Left ventricle myocardium inferior (tissue), 1 donor: Measurements from ENCODE around the gene ACAD11. TPM values are rescaled to one million over a fixed set of nuclear protein-coding genes. Genes with fewer than 3 reads are reported as not detected.

Source experiments
- DNase-seq: peaks from one replicate; pipeline ENCODE4 v3.0.0-alpha.2; 2020
- H3K27ac ChIP-seq: fragments of 200-600 bp; replicated peaks from 2 replicates; pipeline ENCODE4 v1.8.0; 2021
- H3K27me3 ChIP-seq: fragments of 200-600 bp; 2 replicates; pipeline ENCODE4 v1.8.0; 2021; ENCODE audit warnings: low read depth
- H3K36me3 ChIP-seq: fragments of 200-600 bp; 2 replicates; pipeline ENCODE4 v1.8.0; 2021
- H3K4me1 ChIP-seq: fragments of 200-600 bp; 2 replicates; pipeline ENCODE4 v1.8.0; 2021
- H3K4me3 ChIP-seq: fragments of 200-600 bp; 2 replicates; pipeline ENCODE4 v1.8.0; 2021; ENCODE audit warnings: mild to moderate bottlenecking, moderate library complexity
- H3K9me3 ChIP-seq: fragments of 200-600 bp; replicated peaks from 2 replicates; pipeline ENCODE4 v1.8.0; 2021
- intact Hi-C: fragments of 100-400 bp; cut with micrococcal nuclease; formaldehyde crosslinking; loops from one replicate; pipeline ENCODE4 v1.11.0; 2022
- total RNA-seq: library from RNA; stranded (reverse); fragmentation: NEBNext Ultra II Directional; extraction: Animal tissue kit (Norgen Biotek cat#: 25700); gene quantifications from one replicate; pipeline ENCODE4 v1.2.1, GENCODE V29; 2021
- TF ChIP-seq, protein P1 (sequence below): fragments of 200-600 bp; IDR thresholded peaks from 2 replicates; pipeline ENCODE4 v1.8.0; 2021; ENCODE audit warnings: antibody characterized with exemption, mild to moderate bottlenecking, borderline replicate concordance
- donor health status: DM: no; HTN: yes; CAD: no; lungs with severe emphysema.

The ACAD11 gene
- total RNA-seq, 1 donor from 2014 or later: 21.5 TPM

DNA sequence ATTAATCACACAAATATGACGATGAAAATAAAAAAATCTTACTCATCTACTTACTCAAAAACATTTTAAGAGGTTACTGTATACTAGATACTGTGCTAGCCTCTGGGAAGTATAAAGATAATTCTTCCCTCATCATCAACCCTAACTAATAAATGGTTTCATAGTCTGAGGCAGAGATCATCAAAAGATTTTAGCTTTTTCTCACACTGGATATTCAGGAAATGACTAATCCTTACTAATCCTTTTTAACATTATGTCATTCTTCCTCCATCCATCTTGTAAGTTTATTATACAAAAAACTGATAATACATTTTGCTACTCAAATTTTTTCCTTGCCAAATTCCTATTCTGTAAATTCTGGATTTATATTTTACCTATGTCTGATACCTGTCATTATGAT, 29.7 kb downstream of the ACAD11 start:
- Histone ChIP-seq H3K27ac (no peak overlapping the region), H3K4me3 (no peak overlapping the region), H3K27me3 (no peaks in the 10 kb centered on the region), H3K36me3 (peaks cover 43% of the 10 kb centered on the region), H3K9me3 (no peaks in the 10 kb centered on the region), H3K4me1 (no peaks in the 10 kb centered on the region)
- intact Hi-C loops: no loop called here
- TF ChIP-seq, protein P1, sequence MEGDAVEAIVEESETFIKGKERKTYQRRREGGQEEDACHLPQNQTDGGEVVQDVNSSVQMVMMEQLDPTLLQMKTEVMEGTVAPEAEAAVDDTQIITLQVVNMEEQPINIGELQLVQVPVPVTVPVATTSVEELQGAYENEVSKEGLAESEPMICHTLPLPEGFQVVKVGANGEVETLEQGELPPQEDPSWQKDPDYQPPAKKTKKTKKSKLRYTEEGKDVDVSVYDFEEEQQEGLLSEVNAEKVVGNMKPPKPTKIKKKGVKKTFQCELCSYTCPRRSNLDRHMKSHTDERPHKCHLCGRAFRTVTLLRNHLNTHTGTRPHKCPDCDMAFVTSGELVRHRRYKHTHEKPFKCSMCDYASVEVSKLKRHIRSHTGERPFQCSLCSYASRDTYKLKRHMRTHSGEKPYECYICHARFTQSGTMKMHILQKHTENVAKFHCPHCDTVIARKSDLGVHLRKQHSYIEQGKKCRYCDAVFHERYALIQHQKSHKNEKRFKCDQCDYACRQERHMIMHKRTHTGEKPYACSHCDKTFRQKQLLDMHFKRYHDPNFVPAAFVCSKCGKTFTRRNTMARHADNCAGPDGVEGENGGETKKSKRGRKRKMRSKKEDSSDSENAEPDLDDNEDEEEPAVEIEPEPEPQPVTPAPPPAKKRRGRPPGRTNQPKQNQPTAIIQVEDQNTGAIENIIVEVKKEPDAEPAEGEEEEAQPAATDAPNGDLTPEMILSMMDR: no peak
- no peak for DNase-seq

- Histone ChIP-seq H3K27me3 (no peaks in the 10 kb centered on the region), H3K27ac (no peak overlapping the region), H3K36me3 (peaks cover 53% of the 10 kb centered on the region), H3K9me3 (no peaks in the 10 kb centered on the region), H3K4me1 (no peaks in the 10 kb centered on the region), H3K4me3 (no peak overlapping the region)
- intact Hi-C loops: no loop called here
- no peak for DNase-seq
- TF ChIP-seq, protein P1: no peak
Measured at GRCh38 chr3:132628157-132628556, 31.5 kb downstream of the ACAD11 start.

DNA sequence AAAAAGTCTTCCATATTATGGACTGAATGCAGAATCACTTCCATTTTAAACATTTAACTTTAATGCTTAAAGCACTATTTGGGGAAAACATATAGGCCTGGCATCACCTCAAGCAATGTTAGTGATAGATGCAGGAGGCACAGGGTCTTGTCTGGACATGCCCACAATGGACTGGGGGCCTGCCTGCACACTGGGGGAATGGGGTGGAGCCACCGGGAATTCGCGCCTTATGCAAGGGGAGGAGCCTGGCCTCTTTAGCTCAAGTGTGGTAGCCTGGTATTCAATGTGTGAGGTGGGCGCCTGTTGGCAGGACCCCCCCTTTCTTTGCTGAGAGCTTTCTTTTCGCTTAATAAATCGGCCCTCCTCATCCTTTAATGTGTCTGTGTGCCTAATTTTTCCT, 32.7 kb downstream of the ACAD11 start:
- H3K9me3 ChIP-seq: no peaks in the 10 kb centered on the region
- intact Hi-C loops: no loop called here
- TF ChIP-seq, protein P1: no peak
- no peaks in the 10 kb centered on the region for H3K27me3 ChIP-seq
- no peak for DNase-seq
- peaks cover 50% of the 10 kb centered on the region for H3K36me3 ChIP-seq
- H3K4me3 ChIP-seq: no peak overlapping the region
- no peak overlapping the region for H3K27ac ChIP-seq
- peaks cover 6% of the 10 kb centered on the region for H3K4me1 ChIP-seq

DNA sequence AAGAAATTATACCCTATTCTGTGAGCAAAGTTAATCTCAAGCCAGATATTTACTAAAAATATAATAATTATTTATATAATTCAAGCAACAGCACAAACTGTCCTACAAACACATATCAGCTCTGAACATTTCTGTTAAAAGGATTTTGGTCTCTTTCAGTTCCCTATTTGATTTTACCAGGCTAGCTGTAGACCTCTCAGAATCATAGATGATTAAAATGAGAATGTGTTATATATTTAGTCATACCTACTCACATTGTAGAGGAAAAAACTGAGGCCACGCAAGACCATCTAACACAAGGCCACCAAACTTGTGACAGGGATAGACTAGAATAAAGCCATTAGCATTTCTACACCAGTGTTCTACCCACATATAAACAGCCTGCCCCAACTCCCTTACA, 34.0 kb downstream of the ACAD11 start:
- Histone ChIP-seq H3K36me3 (peaks cover 60% of the 10 kb centered on the region), H3K27ac (no peak overlapping the region), H3K27me3 (no peaks in the 10 kb centered on the region), H3K9me3 (peaks cover 6% of the 10 kb centered on the region), H3K4me1 (peaks cover 10% of the 10 kb centered on the region), H3K4me3 (no peak overlapping the region)
- no peak for DNase-seq
- intact Hi-C loops: no loop called here
- TF ChIP-seq, protein P1: no peak

GRCh38 chr3:132624790-132625189, 34.8 kb downstream of the ACAD11 start:
- intact Hi-C loops: no loop called here
- TF ChIP-seq, protein P1: no peak
- DNase-seq: no peak
- Histone ChIP-seq H3K4me1 (peaks cover 18% of the 10 kb centered on the region), H3K4me3 (no peak overlapping the region), H3K9me3 (peaks cover 6% of the 10 kb centered on the region), H3K27ac (no peak overlapping the region), H3K36me3 (peaks cover 62% of the 10 kb centered on the region), H3K27me3 (no peaks in the 10 kb centered on the region)

GRCh38 chr3:132623646-132624045, 36.0 kb downstream of the ACAD11 start:
- Histone ChIP-seq H3K4me3 (no peak overlapping the region), H3K36me3 (peaks cover 59% of the 10 kb centered on the region), H3K4me1 (peaks cover 19% of the 10 kb centered on the region), H3K9me3 (peaks cover 6% of the 10 kb centered on the region), H3K27ac (no peak overlapping the region), H3K27me3 (no peaks in the 10 kb centered on the region)
- TF ChIP-seq, protein P1: no peak
- no peak for DNase-seq
- intact Hi-C loops: no loop called here
